HPDE6-E6E7 (cell line): ENCODE data around the gene LRP2.
"Not testable (repeated sequence)": the region's sequence is repeated elsewhere in the genome, so short reads cannot be mapped to it uniquely, and the experiment has no call there.

Experiments used
- DNase-seq: peaks from one replicate; pipeline ENCODE4 v3.0.0; 2011; ENCODE audit warnings: missing footprints; ENCODE audit errors: extremely low spot score

Gene LRP2

GRCh38 chr2:169362118-169362893, at the start of gene LRP2:
Gene LRP2, minus strand, starts transcription at chr2:169362534. Its CDS starts 135 bp downstream, at chr2:169362399.
- no peak for DNase-seq

DNA sequence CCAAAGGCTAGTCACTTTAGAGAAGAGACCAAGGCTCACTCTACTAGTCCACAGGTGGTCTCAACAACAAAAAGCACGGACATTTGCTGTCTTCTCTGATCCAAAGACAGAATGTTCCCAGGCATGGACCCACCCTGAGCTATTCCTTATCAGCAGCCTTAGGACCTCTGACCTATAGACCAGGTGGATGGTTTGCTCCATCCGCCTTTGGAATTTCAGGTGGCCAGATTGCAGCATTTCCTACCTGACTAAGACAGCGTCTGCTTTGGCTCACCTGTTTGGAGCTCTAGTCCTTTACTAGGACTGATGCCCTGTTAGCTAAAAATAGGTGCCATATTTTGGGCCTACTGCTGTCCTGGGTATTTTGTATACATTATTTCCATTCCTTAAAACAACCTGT, 44.6 kb upstream of the LRP2 start:
- DNase-seq = no peak

GRCh38 chr2:169399491-169399890, 37.2 kb upstream of the LRP2 start:
- not testable (repeated sequence) for DNase-seq

DNA sequence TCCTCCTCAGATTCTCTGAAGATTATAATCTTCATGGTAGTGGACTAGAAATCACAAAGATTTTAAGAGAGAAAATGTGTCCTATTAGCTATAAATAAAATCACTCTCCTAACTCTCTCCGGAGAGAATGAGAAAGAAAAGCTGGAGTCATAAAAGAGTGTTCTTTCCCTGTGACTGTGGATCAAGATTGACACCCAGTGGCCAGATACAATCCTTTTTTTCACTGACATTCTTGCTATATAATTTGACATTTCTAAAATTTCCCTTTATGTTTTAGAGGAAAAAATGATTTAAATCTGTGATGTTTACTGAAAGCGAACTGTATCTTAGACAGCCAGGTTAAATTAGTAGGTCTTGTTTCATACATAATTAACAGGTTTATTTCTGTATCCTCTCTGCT, 35.4 kb upstream of the LRP2 start:
- peak; percentile 20 for DNase-seq

GRCh38 chr2:169395821-169396374, 33.6 kb upstream of the LRP2 start:
- DNase-seq = no peak

GRCh38 chr2:169393068-169393590, 30.8 kb upstream of the LRP2 start:
- DNase-seq = peak; percentile 13

DNA sequence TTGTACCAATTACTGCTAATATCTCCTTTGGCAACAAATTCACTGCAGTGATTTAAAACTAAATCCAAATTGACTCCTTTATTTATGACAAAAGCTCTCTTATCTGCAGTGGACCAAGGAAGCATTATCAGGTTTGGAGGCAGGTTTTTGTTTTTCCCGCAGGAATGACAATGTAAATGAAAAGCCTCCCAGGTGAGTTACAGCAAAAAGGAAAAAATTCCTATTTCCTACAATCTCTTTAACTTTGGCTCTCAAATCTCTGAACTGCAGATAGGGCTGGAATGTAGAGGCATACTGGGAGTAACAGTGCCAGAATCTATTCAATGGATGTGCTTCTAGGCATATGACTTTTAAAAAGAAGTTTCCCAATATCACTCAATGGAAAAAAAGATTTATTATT, 28.9 kb upstream of the LRP2 start:
- DNase-seq = no peak

- no peak for DNase-seq
Measured at GRCh38 chr2:169388161-169388560, 25.8 kb upstream of the LRP2 start.

DNA sequence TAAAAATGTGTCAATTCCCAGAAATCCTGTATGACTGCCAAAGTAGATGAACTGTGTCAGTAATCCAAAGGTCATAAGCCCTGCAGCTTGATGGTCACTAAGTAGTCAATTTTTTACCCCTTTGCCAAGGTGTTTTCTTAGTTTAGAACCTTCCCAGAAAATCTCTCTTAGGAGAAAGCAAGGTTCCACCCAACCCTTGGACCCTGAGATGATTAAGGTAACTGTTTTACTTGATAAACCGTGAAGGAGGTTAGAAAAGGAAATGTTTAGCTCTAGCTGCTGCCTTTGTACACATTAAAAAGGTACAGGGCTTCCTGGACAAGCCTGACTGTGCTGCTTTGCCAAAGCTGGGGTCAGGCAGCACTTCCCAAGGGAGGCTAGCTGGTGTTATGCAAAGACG, 24.4 kb upstream of the LRP2 start:
- no peak for DNase-seq

DNA sequence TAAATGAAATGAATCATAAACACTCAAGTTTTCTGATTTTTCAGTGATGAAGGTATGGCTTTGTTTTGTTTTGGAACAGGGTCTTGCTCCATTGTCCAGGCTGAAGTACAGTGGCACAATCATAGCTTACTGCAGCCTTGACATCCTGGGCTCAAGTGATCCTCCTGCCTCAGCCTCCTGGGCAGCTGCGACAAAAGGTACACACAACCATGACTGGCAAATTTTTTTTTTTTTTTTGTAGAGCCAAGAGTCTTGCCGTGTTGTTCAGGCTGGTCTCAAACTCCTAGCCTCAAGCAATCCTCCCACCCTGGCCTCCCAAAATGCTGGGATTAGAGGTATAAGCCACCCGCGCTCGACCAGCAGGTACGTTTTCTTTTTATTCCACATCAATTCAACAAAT, 22.5 kb upstream of the LRP2 start:
- no peak for DNase-seq

GRCh38 chr2:169372561-169372960, 10.2 kb upstream of the LRP2 start:
- no peak for DNase-seq

- DNase-seq = no peak
Measured at GRCh38 chr2:169366066-169366465, 3.7 kb upstream of the LRP2 start.

GRCh38 chr2:169365029-169365480, 2.7 kb upstream of the LRP2 start:
- no peak for DNase-seq

- DNase-seq = no peak
Measured at GRCh38 chr2:169363560-169364150, 1.3 kb upstream of the LRP2 start.

DNA sequence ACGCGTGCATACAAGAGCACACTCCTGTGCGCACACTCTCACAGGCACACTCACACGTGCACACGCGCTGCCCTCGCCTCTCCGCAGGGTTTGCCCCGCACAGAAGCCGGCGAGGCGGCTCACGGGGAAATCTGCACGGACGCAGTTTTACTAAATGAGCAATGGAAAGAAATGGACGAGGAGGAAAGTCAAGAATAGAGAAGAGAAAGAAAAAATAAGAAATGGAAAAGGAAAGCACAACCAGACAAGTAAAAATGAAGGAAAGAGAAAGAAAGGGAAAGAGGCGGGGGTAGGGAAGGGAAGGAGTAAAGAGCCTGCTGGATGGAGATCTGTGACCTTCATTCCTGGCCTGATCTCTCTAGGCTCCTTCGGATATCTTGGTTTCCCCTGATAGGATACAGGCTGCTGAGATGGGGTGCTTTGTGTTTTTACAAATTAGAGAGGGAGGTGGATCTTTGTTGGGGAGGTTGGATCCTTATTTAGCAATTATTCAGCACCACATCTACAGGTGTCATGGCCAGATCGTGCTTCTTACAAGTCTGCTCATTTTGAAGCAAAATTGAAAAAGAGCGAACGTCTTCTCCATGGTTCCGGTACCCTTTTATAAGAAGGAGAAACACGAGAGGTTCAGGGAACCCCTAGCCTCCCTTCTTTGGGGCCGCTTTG, 693 bp upstream of the LRP2 start:
- DNase-seq = no peak

DNA sequence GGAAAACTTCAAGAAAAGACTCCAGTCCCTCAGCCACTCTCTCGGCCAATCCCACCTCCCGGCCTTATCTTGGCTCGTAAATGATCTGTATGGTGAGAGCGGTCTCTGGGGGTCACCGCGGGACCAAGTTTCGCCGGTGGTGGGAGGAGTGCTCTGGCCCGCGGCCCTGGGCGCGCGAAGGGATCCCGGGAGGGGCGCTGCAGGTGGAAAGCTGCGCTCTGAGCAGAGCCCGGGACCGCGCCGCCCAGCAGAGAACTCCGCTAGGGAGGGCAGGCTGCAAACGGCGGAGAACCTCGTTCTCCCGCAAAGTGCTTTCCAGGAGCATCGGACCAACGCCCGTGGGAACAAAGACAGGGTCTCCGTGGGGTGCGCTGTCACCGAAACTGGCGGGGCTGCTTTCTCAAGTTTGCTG, 622 bp downstream of the LRP2 start:
- no peak for DNase-seq

DNA sequence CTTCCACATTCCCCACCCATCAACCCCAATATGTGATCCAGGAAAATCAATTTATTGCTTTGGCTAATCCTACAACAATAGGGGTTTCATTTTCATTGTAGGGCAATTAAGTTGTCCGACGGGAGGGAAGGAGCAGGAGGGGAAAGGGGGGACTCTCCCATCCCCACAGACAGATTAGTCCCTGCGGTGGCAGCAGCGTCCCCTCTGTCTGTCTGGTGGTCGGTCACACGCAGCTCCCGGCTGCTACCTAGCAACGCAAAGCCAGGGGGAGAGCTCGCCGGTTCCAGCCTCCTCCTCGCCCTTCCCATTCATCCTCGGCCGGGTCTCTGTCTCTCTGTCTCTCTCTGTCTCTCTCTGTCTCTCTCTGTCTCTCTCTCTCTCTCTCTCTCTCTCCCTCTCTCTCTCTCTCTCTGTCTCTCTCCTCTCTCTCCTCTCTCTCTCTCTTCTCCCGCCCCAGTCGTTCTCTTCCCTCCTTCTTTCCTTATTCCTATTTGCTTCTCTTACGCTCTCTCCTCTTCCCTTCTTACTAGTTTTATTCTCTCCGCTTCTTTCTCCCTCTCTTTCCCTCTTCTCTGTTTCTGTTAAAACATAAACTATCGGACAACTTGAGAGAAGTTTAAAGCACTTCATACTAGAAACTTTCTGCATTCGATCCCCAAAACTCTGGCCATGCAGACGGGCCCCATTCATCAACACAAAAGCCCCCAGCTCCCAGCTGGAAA, 1.2 kb downstream of the LRP2 start:
- DNase-seq = no peak

- no peak for DNase-seq
Measured at GRCh38 chr2:169358016-169358415, 4.3 kb downstream of the LRP2 start.

- DNase-seq = no peak
Measured at GRCh38 chr2:169354244-169354643, 8.1 kb downstream of the LRP2 start.

GRCh38 chr2:169351725-169352124, 10.6 kb downstream of the LRP2 start:
- DNase-seq = no peak

GRCh38 chr2:169349535-169349934, 12.8 kb downstream of the LRP2 start:
- DNase-seq = no peak
